Astrocyte of the spinal cord (primary cell): ENCODE data around the gene SLC26A11.

Experiments
- DNase-seq: peaks from one replicate; pipeline ENCODE4 v3.0.0; 2011; ENCODE audit warnings: low read depth, low spot score
- H3K4me3 ChIP-seq: 2 replicates; pipeline ENCODE4 v1.5.1; 2011; ENCODE audit warnings: low read depth, mild to moderate bottlenecking, low read length, moderate library complexity
- CTCF ChIP-seq: IDR thresholded peaks from 2 replicates; pipeline ENCODE4 v1.5.1; 2012; ENCODE audit warnings: low read depth, mild to moderate bottlenecking, low read length, inconsistent platforms
- in situ Hi-C: cut with HindIII; loops from 2 replicates; pipeline ENCODE4 v1.10.0; 2017; ENCODE audit warnings: low sequenced_read_pairs

Gene SLC26A11

GRCh38 chr17:80225230-80225629, 5.0 kb downstream of the SLC26A11 start:
- in situ Hi-C loops = no loop called here
- H3K4me3 ChIP-seq = no peak overlapping the region
- TF ChIP-seq CTCF = no peak
- DNase-seq = no peak

GRCh38 chr17:80227156-80227555, 6.9 kb downstream of the SLC26A11 start:
- DNase-seq = no peak
- no peak for TF ChIP-seq CTCF
- no peak overlapping the region for H3K4me3 ChIP-seq
- in situ Hi-C loops = no loop called here

GRCh38 chr17:80227666-80228065, 7.4 kb downstream of the SLC26A11 start:
- in situ Hi-C loops = no loop called here
- no peak for TF ChIP-seq CTCF
- H3K4me3 ChIP-seq = no peak overlapping the region
- no peak for DNase-seq

GRCh38 chr17:80228477-80228876, 8.2 kb downstream of the SLC26A11 start:
- no peak overlapping the region for H3K4me3 ChIP-seq
- TF ChIP-seq CTCF = no peak
- no peak for DNase-seq
- in situ Hi-C loops = no loop called here

GRCh38 chr17:80229011-80229410, 8.8 kb downstream of the SLC26A11 start:
- in situ Hi-C loops = no loop called here
- no peak overlapping the region for H3K4me3 ChIP-seq
- DNase-seq = no peak
- no peak for TF ChIP-seq CTCF

GRCh38 chr17:80232438-80232837, 12.2 kb downstream of the SLC26A11 start:
- no peak for TF ChIP-seq CTCF
- in situ Hi-C loops = no loop called here
- no peak for DNase-seq
- H3K4me3 ChIP-seq = no peak overlapping the region

GRCh38 chr17:80233202-80233601, 13.0 kb downstream of the SLC26A11 start:
- in situ Hi-C loops = no loop called here
- DNase-seq = no peak

More at GRCh38 chr17:80233202-80233601, 13.0 kb downstream of the SLC26A11 start:
- TF ChIP-seq CTCF = no peak
- H3K4me3 ChIP-seq = no peak overlapping the region
